Measurements from ENCODE around the gene OTP.

- TF ChIP-seq CTCF (IDR thresholded peaks at IDR 0.05; ENCODE audit: low read depth, low read length) (no peak), EZH2phosphoT487 (IDR thresholded peaks at IDR 0.05; ENCODE audit: low read depth) (no peak)
These were observed 32.2 kb downstream of the OTP start for GRCh38 chr5:77606279-77606678.

Data from OCI-LY3 (cell line).